ENCODE results near the gene INSRR.
A peak's percentile ranks its signal among the peaks of the same experiment; 100 is the strongest.

INSRR gene

DNA sequence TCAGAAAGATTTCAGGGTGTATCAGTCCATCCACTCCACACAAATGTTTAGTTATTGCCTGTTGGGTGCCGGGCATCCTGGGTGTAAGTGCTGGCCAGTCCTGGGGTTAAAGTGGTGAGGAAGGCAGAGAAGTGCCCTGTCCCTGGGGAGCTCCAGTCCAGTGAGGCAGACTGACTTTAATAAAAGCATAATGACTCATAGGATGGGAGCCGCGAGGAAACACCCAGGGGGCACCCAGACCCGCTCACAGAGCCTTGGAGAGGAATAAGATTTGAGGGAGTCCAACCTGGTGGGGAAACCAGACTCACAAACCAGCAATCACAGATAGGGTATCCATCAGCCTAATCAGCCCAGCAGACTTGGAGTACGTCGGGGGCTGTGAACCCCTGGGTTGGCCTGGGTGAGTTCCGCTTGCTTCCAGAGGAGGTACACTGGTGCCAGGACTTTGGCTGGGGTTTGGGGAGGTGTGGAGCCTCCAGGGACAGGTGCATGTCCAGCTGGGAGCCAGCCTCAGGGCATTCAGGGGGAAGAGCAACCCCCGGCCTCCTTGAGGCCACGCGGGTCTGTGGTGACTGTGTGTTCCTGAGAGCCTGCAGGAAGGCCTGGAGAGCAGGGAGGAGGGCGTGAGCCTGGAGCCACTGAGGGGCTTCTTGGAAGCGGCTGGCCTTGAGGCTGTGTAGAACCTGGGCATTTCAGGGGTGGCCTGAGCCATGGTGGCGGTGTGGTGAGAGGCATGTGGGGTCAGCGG is 38.3 kb upstream of the INSRR start:
- peaks cover 88% of the 10 kb centered on the region for H3K27me3 Mint-ChIP-seq
- no peaks in the 10 kb centered on the region for H3K9me3 Mint-ChIP-seq
- H3K4me3 Mint-ChIP-seq = no peak overlapping the region
- H3K36me3 Mint-ChIP-seq = no peaks in the 10 kb centered on the region
- peaks cover 4% of the 10 kb centered on the region for H3K4me1 Mint-ChIP-seq
- no peak for ATAC-seq
- no peak overlapping the region for H3K27ac Mint-ChIP-seq

GRCh38 chr1:156896490-156897033 is 37.6 kb upstream of the INSRR start:
- ATAC-seq = no peak
- no peak overlapping the region for H3K4me3 Mint-ChIP-seq
- peaks cover 4% of the 10 kb centered on the region for H3K4me1 Mint-ChIP-seq
- no peaks in the 10 kb centered on the region for H3K9me3 Mint-ChIP-seq
- no peak overlapping the region for H3K27ac Mint-ChIP-seq
- peaks cover 88% of the 10 kb centered on the region for H3K27me3 Mint-ChIP-seq
- H3K36me3 Mint-ChIP-seq = no peaks in the 10 kb centered on the region

- Mint-ChIP-seq H3K9me3 (no peaks in the 10 kb centered on the region), H3K36me3 (no peaks in the 10 kb centered on the region), H3K27ac (no peak overlapping the region), H3K4me3 (no peak overlapping the region), H3K27me3 (peaks cover 88% of the 10 kb centered on the region), H3K4me1 (peaks cover 4% of the 10 kb centered on the region)
- no peak for ATAC-seq
These were observed 37.0 kb upstream of the INSRR start for GRCh38 chr1:156895927-156896326.

DNA sequence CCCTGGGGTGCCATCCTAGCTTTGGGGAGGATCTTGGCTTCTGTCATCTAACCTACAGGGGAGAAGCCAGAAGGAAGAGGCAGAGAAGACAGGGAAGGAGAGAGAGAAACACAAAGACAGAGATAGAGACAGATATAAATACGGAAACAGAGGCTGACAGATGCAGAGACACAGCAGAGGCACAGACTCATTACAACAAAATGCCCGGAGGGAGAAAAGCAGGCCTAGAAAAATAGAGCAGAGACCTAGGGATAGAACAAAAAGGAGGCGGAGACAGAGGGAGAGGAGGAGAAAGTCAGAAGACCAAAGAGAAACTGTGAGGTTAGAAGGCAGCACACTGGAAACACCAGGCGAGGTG is 36.5 kb upstream of the INSRR start:
- Mint-ChIP-seq H3K9me3 (no peaks in the 10 kb centered on the region), H3K4me1 (peaks cover 5% of the 10 kb centered on the region), H3K27me3 (peaks cover 90% of the 10 kb centered on the region), H3K27ac (no peak overlapping the region), H3K4me3 (no peak overlapping the region), H3K36me3 (no peaks in the 10 kb centered on the region)
- ATAC-seq = no peak

DNA sequence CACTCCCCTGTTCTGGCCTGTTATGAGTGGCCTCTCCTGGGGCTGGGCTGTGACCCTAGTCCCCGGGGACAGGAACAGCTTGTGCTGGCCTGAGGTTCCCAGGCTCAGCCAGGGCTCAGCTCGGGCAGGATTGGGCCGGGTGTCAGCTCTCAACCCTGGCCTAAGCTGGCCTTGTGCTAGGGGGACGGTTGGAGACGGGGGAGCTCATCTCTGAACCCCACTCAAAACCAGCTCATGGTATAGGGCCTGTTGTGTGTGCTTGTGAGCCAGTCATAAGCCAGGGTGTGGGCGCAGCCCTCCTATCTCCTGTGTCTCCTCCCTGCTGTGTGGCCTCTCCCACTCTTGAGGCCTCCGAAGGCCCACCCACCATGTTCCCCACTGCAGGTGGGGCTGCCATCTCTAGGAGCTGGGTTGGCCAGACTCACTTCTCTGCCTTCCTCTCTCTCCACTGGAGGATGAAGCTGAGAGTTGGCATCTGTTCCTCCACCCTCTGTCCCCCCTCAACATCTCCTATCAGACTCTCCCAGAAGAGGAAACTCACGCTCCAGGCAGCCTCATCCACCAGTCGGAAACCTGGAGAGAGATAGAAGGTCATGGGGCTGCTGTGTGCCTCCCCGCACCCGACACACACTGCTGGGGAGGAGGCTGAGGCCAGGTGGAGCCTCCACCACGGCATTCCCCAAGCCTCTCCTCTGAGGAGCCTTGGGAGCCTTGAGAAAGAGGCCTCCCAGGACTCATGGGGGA is 36.0 kb upstream of the INSRR start:
- Mint-ChIP-seq H3K9me3 (no peaks in the 10 kb centered on the region), H3K27me3 (peaks cover 96% of the 10 kb centered on the region), H3K36me3 (no peaks in the 10 kb centered on the region), H3K27ac (no peak overlapping the region), H3K4me3 (no peak overlapping the region), H3K4me1 (peaks cover 10% of the 10 kb centered on the region)
- peak; percentile 13 for ATAC-seq

DNA sequence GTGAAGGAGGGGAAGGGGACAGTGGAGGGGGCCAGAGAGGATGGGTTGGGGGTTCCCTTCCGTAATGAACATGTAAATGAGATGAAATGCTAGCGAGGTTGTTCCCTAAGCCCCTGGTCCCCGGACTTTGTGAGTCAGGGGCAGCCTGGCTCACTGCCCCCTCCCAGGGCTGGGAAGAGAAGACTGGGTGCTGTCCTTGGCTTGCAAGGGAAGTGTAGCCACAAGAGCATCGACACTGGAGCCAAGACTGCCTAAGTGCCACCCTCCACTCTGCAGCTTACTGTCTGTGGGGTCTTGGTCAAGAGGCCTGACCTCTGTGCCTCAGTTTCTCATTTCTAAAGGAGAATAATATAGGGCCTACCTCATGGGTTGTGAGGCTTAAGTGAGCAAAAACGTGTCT is 35.1 kb upstream of the INSRR start:
- ATAC-seq = no peak
- H3K4me1 Mint-ChIP-seq = peaks cover 10% of the 10 kb centered on the region
- H3K9me3 Mint-ChIP-seq = no peaks in the 10 kb centered on the region
- H3K4me3 Mint-ChIP-seq = no peak overlapping the region
- H3K27ac Mint-ChIP-seq = no peak overlapping the region
- H3K36me3 Mint-ChIP-seq = no peaks in the 10 kb centered on the region
- H3K27me3 Mint-ChIP-seq = peaks cover 99% of the 10 kb centered on the region

- Mint-ChIP-seq H3K27ac (no peak within 1 kb of the TSS), H3K36me3 (no peaks in the 10 kb centered on the region), H3K4me1 (peaks cover 8% of the 10 kb centered on the region), H3K4me3 (peak within 1 kb of the TSS; percentile 15), H3K27me3 (peaks cover 99% of the 10 kb centered on the region), H3K9me3 (no peaks in the 10 kb centered on the region)
- no peak for ATAC-seq
These were observed 34.4 kb upstream of the INSRR start, which contains the start of gene PEAR1 for GRCh38 chr1:156893048-156893953. Gene PEAR1 (plus strand): TSS chr1:156893718. CDS start chr1:156903927, 10,209 bp downstream.

- Mint-ChIP-seq H3K27me3 (peaks cover 99% of the 10 kb centered on the region), H3K4me3 (peak overlapping the region; percentile 15), H3K27ac (no peak overlapping the region), H3K4me1 (peaks cover 6% of the 10 kb centered on the region), H3K9me3 (no peaks in the 10 kb centered on the region), H3K36me3 (no peaks in the 10 kb centered on the region)
- ATAC-seq = peak; percentile 67
These were observed 33.5 kb upstream of the INSRR start for GRCh38 chr1:156892190-156893047.

- Mint-ChIP-seq H3K4me3 (no peak overlapping the region), H3K36me3 (no peaks in the 10 kb centered on the region), H3K9me3 (no peaks in the 10 kb centered on the region), H3K27me3 (peaks cover 95% of the 10 kb centered on the region), H3K27ac (no peak overlapping the region), H3K4me1 (peaks cover 6% of the 10 kb centered on the region)
- no peak for ATAC-seq
These were observed 31.1 kb upstream of the INSRR start for GRCh38 chr1:156889802-156890580.

DNA sequence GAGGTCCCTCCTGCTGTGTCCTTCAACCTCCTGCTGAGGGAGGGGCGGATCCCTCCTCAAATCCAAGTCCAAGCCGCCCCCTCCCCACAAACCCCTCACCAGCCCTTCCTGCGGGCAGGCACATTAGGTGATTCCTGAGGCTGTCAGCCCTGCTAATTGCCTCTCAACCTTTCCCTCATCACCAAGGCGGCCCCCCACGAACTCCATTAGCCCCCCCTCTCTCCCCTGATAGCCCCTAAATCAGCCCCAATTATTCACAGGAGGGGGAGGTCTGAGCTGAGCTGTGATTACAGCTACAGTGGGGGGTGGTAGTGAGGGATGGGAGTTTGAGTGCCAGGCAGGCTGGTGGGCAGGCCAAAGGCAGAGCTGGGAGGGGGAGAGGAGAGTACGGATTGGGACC is 28.8 kb upstream of the INSRR start:
- no peaks in the 10 kb centered on the region for H3K36me3 Mint-ChIP-seq
- H3K9me3 Mint-ChIP-seq = no peaks in the 10 kb centered on the region
- ATAC-seq = no peak
- H3K4me3 Mint-ChIP-seq = no peak overlapping the region
- peaks cover 95% of the 10 kb centered on the region for H3K27me3 Mint-ChIP-seq
- no peak overlapping the region for H3K27ac Mint-ChIP-seq
- peaks cover 6% of the 10 kb centered on the region for H3K4me1 Mint-ChIP-seq

DNA sequence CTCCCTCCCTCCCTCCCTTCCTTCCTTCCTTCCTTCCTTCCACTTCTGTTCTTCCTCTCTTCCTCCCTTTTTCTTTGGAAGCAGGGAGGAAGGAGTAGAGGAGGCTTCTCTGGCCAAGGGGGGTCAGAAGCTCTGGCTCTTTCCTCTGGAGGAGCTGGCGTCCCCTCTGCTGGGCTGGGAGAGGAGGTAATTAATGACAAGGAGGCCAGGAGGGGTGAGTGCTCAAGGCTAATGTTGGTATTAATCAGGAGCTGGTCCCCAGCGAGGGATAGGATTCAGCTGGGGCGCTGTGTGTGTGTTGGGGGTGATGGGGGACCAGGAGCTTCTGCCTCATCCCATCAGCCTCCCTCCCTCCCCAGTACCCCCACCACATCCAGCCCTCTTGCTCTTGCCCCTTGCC is 28.4 kb upstream of the INSRR start:
- Mint-ChIP-seq H3K27me3 (peaks cover 95% of the 10 kb centered on the region), H3K4me3 (no peak overlapping the region), H3K27ac (no peak overlapping the region), H3K9me3 (no peaks in the 10 kb centered on the region), H3K36me3 (no peaks in the 10 kb centered on the region), H3K4me1 (peaks cover 6% of the 10 kb centered on the region)
- no peak for ATAC-seq

GRCh38 chr1:156886583-156887281 is 27.8 kb upstream of the INSRR start:
- H3K36me3 Mint-ChIP-seq = no peaks in the 10 kb centered on the region
- peak; percentile 13 for ATAC-seq
- H3K27me3 Mint-ChIP-seq = peaks cover 95% of the 10 kb centered on the region
- H3K27ac Mint-ChIP-seq = no peak overlapping the region
- H3K4me1 Mint-ChIP-seq = peaks cover 6% of the 10 kb centered on the region
- H3K4me3 Mint-ChIP-seq = no peak overlapping the region
- no peaks in the 10 kb centered on the region for H3K9me3 Mint-ChIP-seq

- no peaks in the 10 kb centered on the region for H3K9me3 Mint-ChIP-seq
- no peak overlapping the region for H3K4me3 Mint-ChIP-seq
- H3K27me3 Mint-ChIP-seq = peaks cover 95% of the 10 kb centered on the region
- H3K36me3 Mint-ChIP-seq = no peaks in the 10 kb centered on the region
- no peak overlapping the region for H3K27ac Mint-ChIP-seq
- H3K4me1 Mint-ChIP-seq = peaks cover 6% of the 10 kb centered on the region
- ATAC-seq = no peak
These were observed 27.0 kb upstream of the INSRR start for GRCh38 chr1:156885880-156886355.

Measured in stimulated activated memory B cell treated with anti-CD40 and anti-IgM and Interleukin-4, amounts not matched to agents 10 μg/mL and 1 μg/mL and 100 μg/mL, for 72 hours (primary cell).